H1 (cell line): ENCODE data around the gene PPP2R2C. TPM values are rescaled to one million over a fixed set of nuclear protein-coding genes. Genes with fewer than 3 reads are reported as not detected.

ENCODE experiments used
- BACH1 ChIP-seq: IDR thresholded peaks from 2 replicates; pipeline ENCODE4 v1.6.1; 2012; ENCODE audit warnings: low read length, improper control_type of control experiment
- EP300 ChIP-seq, 2 experiments: IDR thresholded peaks; 1 replicate in 1 of 2; 2 replicates in 1 of 2; pipeline ENCODE4 v1.6.1; 2011 to 2012; ENCODE audit warnings: low read depth in 2 of 2, low read length in 2 of 2, mild to moderate bottlenecking in 2 of 2, borderline replicate concordance in 1 of 2, inconsistent platforms in 1 of 2, moderate library complexity in 1 of 2
- GTF2F1 ChIP-seq: IDR thresholded peaks from 2 replicates; pipeline ENCODE4 v1.6.1; 2012; ENCODE audit warnings: low read depth, low read length, improper control_type of control experiment, borderline replicate concordance
- KDM1A ChIP-seq: fragments of 200-600, 300-600 bp; sonication (generic); IDR thresholded peaks from 2 replicates; pipeline ENCODE4 v1.7.1; 2016; ENCODE audit warnings: mild to moderate bottlenecking, low read length, borderline replicate concordance
- polyA plus RNA-seq, 7 experiments: library from polyadenylated mRNA; depleted of rRNA in 3 of 7; stranded (reverse) in 5 of 7; unstranded in 2 of 7; fragments of >200 nt in 5 of 7; fragments of 200-250 nt in 2 of 7; gene quantifications; 1 replicate in 5 of 7; 2 replicates in 1 of 7; 4 replicates in 1 of 7; pipeline versions ENCODE4 v1.2.1 to v1.2.3, GENCODE V29; 2011 to 2013; ENCODE audit warnings: missing spikeins in 2 of 7, mixed read lengths in 2 of 7
- total RNA-seq: library from RNA; stranded (reverse); fragmentation: NEBNext Ultra II Directional; extraction: Animal tissue kit (Norgen Biotek cat#: 25700); gene quantifications from 2 replicates; pipeline ENCODE4 v1.2.1, GENCODE V29; 2021
- TF ChIP-seq, protein P1 (sequence below), 3 experiments: IDR thresholded peaks; 1 replicate in 2 of 3; 2 replicates in 1 of 3; pipeline versions ENCODE4 v1.5.1 to v1.6.1; 2011; ENCODE audit warnings: low read length in 3 of 3, mild to moderate bottlenecking in 3 of 3, inconsistent platforms in 2 of 3, low read depth in 1 of 3, moderate library complexity in 1 of 3; ENCODE audit not compliant: insufficient read depth in 1 of 3; ENCODE audit errors: control extremely low read depth in 1 of 3

Gene PPP2R2C
- total and polyA plus RNA-seq, 2 of the 8 experiments (the other 6 are each of a cell fraction or from before 2014, with no cell fraction given), result 6.4 TPM

DNA sequence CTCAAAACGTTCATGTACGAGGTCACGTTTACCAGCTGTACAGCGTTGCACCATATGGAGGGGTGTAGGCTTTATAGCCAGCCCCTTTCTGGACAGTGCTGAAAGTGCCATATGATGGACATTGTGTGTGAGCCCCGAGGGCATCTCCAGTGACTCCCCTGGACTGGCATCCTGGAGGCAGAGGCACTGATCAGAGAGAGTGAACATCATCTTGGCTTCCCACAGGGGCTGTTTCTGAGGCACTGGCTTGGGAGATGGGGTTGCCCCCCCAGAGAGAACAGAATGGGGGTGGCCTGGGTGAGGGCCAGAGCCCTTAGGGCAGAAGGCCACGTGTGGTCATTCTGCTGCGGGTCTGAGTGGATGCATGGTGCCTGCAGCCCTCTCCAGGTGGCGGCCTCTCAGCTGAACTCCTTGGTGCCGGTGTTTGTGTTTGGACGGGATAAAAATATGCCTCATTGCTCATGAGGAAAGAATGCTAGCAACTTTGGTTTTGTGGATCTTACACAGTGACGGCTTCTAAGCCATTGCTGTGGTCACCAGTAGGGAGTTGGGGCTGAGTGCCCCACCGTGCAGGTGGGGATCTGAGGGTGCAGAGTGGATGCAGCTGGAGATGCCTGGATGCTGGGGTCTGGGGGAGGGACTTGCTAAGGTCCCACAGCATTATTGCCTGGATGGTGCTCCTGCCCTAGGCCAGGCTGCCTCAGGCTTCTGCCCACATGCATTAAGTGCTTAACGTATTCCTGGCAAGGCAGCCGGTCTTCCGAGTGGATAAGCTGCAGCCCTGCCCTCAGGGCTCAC, 199.4 kb downstream of the PPP2R2C start (continued):
- TF ChIP-seq BACH1, result no peak
- TF ChIP-seq, protein P1, sequence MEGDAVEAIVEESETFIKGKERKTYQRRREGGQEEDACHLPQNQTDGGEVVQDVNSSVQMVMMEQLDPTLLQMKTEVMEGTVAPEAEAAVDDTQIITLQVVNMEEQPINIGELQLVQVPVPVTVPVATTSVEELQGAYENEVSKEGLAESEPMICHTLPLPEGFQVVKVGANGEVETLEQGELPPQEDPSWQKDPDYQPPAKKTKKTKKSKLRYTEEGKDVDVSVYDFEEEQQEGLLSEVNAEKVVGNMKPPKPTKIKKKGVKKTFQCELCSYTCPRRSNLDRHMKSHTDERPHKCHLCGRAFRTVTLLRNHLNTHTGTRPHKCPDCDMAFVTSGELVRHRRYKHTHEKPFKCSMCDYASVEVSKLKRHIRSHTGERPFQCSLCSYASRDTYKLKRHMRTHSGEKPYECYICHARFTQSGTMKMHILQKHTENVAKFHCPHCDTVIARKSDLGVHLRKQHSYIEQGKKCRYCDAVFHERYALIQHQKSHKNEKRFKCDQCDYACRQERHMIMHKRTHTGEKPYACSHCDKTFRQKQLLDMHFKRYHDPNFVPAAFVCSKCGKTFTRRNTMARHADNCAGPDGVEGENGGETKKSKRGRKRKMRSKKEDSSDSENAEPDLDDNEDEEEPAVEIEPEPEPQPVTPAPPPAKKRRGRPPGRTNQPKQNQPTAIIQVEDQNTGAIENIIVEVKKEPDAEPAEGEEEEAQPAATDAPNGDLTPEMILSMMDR (IDR thresholded peaks at IDR 0.05; ENCODE audit: control extremely low read depth in 1 of 3, insufficient read depth in 1 of 3, low read depth in 1 of 3, low read length in 3 of 3), result no peak
- TF ChIP-seq GTF2F1, result no peak
- TF ChIP-seq KDM1A, result no peak
- TF ChIP-seq EP300 (IDR thresholded peaks at IDR 0.05; ENCODE audit: borderline replicate concordance in 1 of 2, low read depth in 2 of 2, low read length in 2 of 2), result no peak
